Myocyte (in vitro differentiated cells): ENCODE measurements around the gene SIPA1L2. TPM values are rescaled to one million over a fixed set of nuclear protein-coding genes. Genes with fewer than 3 reads are reported as not detected.

Experiments
- DNase-seq: peaks from one replicate; pipeline ENCODE4 v3.0.0-alpha.2; 2012; ENCODE audit warnings: low read depth
- total RNA-seq: library from RNA; depleted of rRNA; stranded (reverse); fragments of >200 nt; gene quantifications from 2 replicates; pipeline ENCODE4 v1.2.3, GENCODE V29; 2014

SIPA1L2 gene
- total RNA-seq, 1 donor from 2014 or later, result 7.0 TPM

- DNase-seq, result no peak
These were observed 39.2 kb downstream of the SIPA1L2 start for GRCh38 chr1:232590744-232591082.

GRCh38 chr1:232589812-232590743 is 39.9 kb downstream of the SIPA1L2 start:
- DNase-seq, result peak; percentile 14

GRCh38 chr1:232589111-232589811 is 40.7 kb downstream of the SIPA1L2 start:
- DNase-seq, result no peak

- DNase-seq, result no peak
These were observed 42.6 kb downstream of the SIPA1L2 start for GRCh38 chr1:232587141-232588008.

- DNase-seq, result no peak
These were observed 43.3 kb downstream of the SIPA1L2 start for GRCh38 chr1:232586679-232587078.

- DNase-seq, result no peak
These were observed 44.4 kb downstream of the SIPA1L2 start for GRCh38 chr1:232585486-232585885.

GRCh38 chr1:232581932-232582331 is 48.0 kb downstream of the SIPA1L2 start:
- DNase-seq, result no peak

Other genes with a start within 250 kb of the SIPA1L2 start
- 1.6 and 2.2 TPM in 2 replicates for gene MAP10, start 175.3 kb upstream of the SIPA1L2 start, total RNA-seq